ENCODE results near the gene SPINK6.

DNA sequence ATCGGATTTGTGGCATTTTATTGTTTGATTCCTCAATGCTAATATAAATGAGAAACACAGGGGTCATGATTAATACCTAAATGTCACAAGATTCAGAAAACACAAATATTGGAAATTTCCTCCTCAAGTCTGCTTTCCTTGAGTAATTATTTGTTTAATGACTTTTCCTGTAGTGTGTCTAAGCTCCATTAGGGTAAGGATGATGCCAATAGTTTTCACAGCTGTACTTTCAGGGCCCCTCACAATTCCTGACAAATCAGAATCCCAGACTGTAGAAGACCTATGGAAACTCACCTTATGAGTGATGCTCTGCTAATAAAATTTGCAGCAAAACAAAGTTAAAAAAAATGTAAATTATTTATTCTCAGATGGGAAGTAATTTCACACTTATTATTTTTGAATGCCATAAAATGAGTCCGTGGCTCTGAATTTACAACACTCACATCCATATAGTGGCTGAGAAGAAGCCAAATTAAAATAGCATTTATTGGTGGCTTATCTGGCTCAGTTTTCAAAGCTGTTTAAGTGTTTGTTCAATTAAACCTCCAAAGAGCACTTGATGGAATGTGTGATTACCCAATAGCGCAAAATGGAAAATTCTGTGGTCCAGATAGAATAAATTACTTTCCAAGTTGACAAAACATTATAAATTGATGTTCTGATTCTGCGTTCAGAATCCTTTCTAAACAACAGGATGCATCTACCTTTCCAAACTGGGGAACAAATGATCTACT is 36.1 kb upstream of the SPINK6 start:
- TF ChIP-seq, protein P1, sequence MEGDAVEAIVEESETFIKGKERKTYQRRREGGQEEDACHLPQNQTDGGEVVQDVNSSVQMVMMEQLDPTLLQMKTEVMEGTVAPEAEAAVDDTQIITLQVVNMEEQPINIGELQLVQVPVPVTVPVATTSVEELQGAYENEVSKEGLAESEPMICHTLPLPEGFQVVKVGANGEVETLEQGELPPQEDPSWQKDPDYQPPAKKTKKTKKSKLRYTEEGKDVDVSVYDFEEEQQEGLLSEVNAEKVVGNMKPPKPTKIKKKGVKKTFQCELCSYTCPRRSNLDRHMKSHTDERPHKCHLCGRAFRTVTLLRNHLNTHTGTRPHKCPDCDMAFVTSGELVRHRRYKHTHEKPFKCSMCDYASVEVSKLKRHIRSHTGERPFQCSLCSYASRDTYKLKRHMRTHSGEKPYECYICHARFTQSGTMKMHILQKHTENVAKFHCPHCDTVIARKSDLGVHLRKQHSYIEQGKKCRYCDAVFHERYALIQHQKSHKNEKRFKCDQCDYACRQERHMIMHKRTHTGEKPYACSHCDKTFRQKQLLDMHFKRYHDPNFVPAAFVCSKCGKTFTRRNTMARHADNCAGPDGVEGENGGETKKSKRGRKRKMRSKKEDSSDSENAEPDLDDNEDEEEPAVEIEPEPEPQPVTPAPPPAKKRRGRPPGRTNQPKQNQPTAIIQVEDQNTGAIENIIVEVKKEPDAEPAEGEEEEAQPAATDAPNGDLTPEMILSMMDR (optimal IDR thresholded peaks at IDR 0.05 in 1 of 3, IDR thresholded peaks at IDR 0.05 in 1 of 3, conservative IDR thresholded peaks at IDR 0.05 in 1 of 3; ENCODE audit: extremely low read depth in 1 of 3, insufficient read depth in 2 of 3, low read length in 3 of 3): no peak
- no peak for TF ChIP-seq EZH2 (IDR thresholded peaks at IDR 0.05; ENCODE audit: low read length)

Data from keratinocyte (primary cell).